ENCODE results near the gene TRIP4.
A peak's percentile ranks its signal among the peaks of the same experiment; 100 is the strongest.

TRIP4 gene

DNA sequence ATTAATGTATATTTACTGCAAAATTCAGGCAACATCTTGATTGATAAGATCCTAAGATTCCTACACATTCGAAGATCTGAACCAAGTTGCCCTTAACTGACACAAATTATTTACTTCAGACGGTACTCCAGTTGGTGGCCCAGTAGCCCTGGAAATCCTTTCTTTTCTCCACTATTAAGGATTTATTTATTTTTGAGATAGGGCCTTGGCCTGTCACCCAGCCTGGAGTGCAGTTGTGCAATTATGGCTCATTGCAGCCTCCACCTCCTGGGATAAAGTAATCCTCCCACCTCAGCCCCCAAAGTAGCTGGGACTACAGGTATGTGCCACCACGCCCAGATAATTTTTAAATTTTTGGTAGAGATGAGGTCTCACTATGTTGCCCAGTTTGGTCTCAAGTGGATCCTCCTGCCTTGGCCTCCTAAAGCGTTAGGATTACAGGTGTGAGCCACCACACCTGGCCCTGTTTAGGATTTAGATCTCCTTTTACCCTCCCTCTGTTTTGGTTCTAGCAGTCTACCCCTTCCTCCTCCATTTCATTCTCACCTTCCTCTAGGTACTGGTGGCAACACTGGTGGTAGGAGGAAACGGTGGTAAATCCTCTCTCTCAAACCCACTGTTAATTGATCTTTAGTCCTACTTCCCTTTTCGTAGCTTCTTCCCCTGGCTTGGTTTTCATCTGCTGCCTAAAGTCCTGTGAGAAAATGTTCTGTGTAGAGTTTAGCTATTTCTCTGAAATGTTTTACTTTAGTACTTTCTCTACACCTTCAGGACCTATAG lies 60.1 kb downstream of the TRIP4 start:
- DNase-seq (ENCODE audit: low read depth, low spot score), result no peak

- DNase-seq (ENCODE audit: low read depth, low spot score), result no peak
Measured at GRCh38 chr15:64452988-64453688, 65.5 kb downstream of the TRIP4 start.

GRCh38 chr15:64453689-64454037 lies 66.0 kb downstream of the TRIP4 start:
- DNase-seq (ENCODE audit: low read depth, low spot score), result no peak

GRCh38 chr15:64454282-64454681 lies 66.6 kb downstream of the TRIP4 start:
- DNase-seq (ENCODE audit: low read depth, low spot score), result no peak

DNA sequence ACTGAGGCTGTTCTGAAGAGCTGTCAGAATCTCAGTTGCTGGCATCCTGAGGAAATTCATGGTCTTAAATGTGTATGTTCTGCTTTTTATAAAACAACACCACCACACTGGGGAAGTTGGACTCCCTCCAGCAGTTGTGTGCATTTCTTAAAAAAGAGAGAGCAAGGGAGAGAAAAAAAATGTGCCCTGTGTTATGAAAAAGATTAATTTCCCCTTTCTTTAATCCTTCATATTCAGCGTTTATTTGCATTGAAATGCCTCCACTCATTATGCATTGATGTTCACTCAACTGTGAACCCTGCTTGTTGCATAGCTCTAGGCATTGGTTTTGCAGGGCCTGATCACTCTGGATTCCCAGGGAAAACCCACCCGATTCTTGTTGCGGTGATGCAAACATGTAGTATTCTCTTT lies 68.3 kb downstream of the TRIP4 start:
- no peak for DNase-seq (ENCODE audit: low read depth, low spot score)

DNA sequence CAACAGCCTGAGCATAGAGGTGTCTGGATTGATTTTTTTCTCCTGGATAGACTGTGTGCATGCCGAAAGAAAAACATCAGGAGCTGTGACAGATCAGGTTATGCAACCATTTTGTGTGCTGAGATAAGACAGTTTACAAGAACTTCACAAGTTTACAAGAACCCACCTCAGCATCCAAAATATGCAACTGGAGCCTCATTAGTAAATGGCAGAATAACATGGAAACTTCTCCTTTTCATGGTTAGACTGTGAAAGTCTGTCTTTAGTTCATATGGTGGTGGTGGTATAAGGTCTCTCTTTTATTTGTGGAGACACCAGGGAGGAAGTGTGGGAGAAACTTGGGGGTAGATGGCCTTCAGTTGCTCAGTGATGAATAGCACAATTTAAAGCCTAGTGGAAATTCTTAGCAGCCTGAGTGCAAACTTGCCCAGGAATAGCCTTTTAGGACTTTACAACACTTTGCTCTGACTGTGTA lies 69.0 kb downstream of the TRIP4 start:
- DNase-seq (ENCODE audit: low read depth, low spot score), result no peak

- no peak for DNase-seq (ENCODE audit: low read depth, low spot score)
Measured at GRCh38 chr15:64459066-64459781, 71.6 kb downstream of the TRIP4 start.

DNA sequence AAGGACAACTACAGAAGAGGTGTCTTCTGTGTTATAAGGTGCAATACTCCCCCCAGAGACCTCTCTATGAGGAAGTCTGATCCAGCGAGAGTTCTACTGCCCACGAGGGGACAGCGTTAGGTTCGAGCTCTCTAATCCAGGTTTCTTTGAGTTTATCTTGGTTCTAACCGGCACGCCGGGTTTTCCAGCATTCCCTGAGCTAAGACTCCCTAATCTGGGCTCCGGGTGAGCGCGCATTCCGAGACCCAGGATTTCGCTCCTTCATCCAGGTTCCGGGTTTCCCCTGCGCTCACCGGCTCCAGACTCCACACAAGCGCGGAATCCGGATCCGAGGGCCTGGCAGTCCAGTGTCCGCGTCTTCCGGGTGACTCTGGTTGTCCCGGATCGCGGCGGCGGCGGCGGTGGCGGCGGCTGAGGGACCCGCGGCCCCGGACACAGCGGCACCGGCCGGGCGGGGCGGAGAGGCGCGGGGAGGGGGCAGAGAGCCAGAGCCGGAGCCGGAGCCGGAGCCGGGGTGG lies 72.6 kb downstream of the TRIP4 start, which contains the start of gene ZNF609:
Gene ZNF609, plus strand, starts transcription at position 373 of the 518 bp plus-strand sequence. CDS start 38,842 bp downstream, outside the sequence.
- peak; percentile 80 for DNase-seq (ENCODE audit: low read depth, low spot score)

DNA sequence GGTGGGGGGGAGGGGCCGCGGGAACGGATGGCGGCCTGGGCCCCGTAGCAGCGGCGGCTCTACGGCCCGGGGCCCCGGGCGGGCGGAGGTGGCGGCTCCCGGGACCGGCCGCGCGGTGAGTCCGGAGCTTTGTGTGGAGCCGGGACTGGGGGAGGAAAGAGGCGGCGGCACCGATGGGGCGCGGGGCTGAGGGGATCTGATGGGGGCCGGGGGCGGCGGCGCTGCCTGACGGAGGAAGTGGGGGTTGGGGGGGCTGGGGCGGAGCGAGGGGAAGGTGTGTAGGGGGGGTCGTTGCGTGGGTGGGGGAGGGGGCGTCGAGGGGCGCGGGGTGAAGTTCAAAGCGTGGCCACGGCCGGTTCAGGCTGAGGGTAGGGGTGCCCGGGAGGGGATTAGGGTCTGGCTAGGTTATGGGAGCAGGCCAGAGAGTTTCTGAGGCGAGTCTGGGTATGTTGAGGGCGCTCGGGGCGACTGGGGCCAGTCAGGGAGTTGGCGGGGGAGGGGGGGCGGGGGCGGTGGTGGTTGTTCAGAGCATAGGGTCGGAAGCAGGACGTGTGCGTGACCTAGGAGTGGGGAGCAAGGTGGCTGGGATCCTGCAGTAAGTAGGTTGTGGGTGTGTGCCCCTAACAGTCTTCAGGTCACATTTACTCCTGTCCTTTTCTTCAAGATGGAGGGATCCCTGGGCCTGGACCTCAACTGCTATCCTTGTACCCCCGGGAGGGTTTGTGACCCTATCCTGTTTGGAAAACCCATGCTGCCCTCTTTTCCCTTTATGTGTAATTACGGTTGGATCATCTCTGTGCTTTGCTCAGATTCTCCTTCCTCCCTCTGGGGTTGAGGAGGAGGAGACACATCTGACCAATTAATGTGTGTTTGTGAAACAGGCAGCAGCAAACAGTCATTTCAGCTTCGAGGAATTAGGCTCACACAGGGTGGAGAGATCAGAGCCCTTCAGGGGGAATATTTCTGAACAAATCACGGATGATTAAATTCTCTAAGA lies 73.4 kb downstream of the TRIP4 start:
- DNase-seq (ENCODE audit: low read depth, low spot score), result no peak

- no peak for DNase-seq (ENCODE audit: low read depth, low spot score)
Measured at GRCh38 chr15:64461721-64462162, 74.1 kb downstream of the TRIP4 start.

- DNase-seq (ENCODE audit: low read depth, low spot score), result no peak
Measured at GRCh38 chr15:64462492-64462891, 74.9 kb downstream of the TRIP4 start.

- no peak for DNase-seq (ENCODE audit: low read depth, low spot score)
Measured at GRCh38 chr15:64464276-64465005, 76.8 kb downstream of the TRIP4 start.

DNA sequence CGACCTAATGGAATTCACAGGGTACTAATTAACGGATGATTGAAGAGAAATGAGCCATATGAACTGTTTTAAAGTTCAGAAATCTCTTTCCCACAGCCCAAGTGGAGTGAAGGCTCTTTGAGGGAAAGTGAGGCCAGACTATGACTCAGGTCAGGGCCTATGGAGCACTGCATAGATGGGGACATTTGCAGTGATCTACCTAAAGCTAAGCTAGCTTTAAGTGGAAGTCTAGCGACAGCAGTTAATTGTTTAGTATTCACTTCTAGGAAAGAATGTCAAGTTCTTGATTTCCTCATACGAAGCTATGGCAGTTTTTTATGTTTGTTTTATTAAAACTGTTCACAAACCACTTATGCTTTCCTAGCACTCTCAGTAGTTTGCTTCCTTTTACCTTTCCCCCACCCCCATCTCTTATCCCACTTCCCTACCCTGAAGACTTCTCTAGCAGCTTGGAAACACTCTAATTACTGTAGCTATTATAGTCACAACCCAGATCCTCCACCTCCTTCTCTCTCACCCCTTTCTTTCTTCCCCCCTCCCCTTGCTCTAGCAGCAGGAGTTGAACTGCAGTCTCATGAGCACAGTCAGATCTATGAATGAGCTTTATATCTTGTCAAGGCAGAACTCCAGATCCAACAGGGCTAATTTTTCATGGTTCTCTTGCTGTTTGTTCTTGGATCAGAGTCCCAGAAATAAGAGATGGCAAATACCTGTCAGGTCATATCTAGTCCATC lies 78.9 kb downstream of the TRIP4 start:
- DNase-seq (ENCODE audit: low read depth, low spot score), result no peak

GRCh38 chr15:64472161-64472560 lies 84.5 kb downstream of the TRIP4 start:
- no peak for DNase-seq (ENCODE audit: low read depth, low spot score)

GRCh38 chr15:64474846-64475245 lies 87.2 kb downstream of the TRIP4 start:
- no peak for DNase-seq (ENCODE audit: low read depth, low spot score)

DNA sequence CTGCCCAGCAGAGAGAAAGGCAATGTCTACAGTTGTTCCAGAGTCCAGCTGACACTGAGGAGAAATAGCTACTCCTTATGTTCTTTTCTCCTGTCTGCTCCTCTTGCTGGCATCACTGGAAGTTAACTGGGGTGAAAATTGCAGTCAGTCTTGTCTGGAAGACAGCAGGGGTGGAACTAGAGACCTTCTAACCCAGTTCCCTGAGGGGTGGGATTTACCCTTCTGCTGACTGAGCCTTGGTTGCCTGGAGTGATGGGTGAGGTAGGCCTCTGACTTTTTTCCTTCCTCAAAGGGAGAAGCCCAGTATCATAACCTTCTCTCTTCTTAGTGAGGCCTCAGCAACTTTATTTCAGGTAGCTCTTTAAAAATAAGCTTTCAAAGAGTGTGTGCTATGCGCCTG lies 88.9 kb downstream of the TRIP4 start:
- no peak for DNase-seq (ENCODE audit: low read depth, low spot score)

DNA sequence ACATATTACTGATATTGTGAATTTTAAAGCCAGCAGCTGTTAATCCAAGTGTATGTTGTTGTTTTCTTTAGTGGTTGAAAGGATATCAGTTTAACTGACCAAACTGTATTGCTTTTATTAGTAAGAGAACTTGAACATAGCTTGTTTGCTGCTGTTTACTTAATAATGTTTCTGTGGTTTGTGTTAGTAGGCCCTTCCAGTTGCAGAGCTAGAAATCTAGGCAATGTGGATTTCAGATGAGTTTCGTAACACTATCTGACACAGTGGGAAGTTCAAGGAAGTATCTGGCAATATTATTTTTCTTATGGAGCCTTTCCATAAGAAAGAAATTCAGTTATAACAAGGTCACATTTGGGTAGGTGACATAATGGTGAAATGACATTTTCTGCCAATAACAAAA lies 91.2 kb downstream of the TRIP4 start:
- no peak for DNase-seq (ENCODE audit: low read depth, low spot score)

GRCh38 chr15:64480891-64481290 lies 93.3 kb downstream of the TRIP4 start:
- no peak for DNase-seq (ENCODE audit: low read depth, low spot score)

GRCh38 chr15:64483749-64484148 lies 96.1 kb downstream of the TRIP4 start:
- no peak for DNase-seq (ENCODE audit: low read depth, low spot score)

Data from brain pericyte (primary cell).